ENCODE results near the gene NETO1. TPM values are rescaled to one million over a fixed set of nuclear protein-coding genes. Genes with fewer than 3 reads are reported as not detected.

Gene NETO1
- total RNA-seq, 1 donor: not detected

DNA sequence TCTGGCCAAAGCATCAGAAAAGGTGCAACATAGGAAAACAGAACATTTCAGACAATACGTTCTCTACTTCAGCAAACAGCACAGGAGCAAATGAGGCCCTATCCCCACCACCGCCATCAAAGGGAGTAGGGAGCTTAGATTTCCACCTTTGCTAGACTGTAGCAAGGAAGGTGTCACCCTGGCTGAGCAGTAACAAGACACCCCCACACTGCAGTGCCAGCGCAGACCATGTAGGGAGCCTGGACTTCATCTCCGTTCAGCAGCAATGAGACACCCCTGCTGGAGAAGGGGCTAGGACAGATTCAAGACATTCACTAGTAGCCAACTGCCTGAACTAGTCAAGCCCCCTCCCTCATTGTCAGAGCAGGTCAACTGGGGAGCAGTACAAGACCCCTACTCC lies 163.6 kb downstream of the NETO1 start:
- Histone ChIP-seq H3K4me1 (ENCODE audit: insufficient read depth, low read length) (no peaks in the 10 kb centered on the region), H3K9me3 (ENCODE audit: low read depth, low read length) (peaks cover 2% of the 10 kb centered on the region), H3K4me2 (ENCODE audit: insufficient read depth, low read length) (no peak overlapping the region), H3K27ac (ENCODE audit: low read depth, low read length) (no peak overlapping the region), H4K20me1 (ENCODE audit: insufficient read depth, low read length) (no peaks in the 10 kb centered on the region), H3K79me2 (ENCODE audit: insufficient read depth, low read length) (no peaks in the 10 kb centered on the region), H3K4me3 (ENCODE audit: insufficient read depth, low read length) (no peak overlapping the region), H3K36me3 (ENCODE audit: insufficient read depth, low read length) (no peaks in the 10 kb centered on the region), H2AFZ (ENCODE audit: low read length) (no peak overlapping the region), H3K27me3 (ENCODE audit: insufficient read depth, low read length) (no peaks in the 10 kb centered on the region)
- TF ChIP-seq, protein P1, sequence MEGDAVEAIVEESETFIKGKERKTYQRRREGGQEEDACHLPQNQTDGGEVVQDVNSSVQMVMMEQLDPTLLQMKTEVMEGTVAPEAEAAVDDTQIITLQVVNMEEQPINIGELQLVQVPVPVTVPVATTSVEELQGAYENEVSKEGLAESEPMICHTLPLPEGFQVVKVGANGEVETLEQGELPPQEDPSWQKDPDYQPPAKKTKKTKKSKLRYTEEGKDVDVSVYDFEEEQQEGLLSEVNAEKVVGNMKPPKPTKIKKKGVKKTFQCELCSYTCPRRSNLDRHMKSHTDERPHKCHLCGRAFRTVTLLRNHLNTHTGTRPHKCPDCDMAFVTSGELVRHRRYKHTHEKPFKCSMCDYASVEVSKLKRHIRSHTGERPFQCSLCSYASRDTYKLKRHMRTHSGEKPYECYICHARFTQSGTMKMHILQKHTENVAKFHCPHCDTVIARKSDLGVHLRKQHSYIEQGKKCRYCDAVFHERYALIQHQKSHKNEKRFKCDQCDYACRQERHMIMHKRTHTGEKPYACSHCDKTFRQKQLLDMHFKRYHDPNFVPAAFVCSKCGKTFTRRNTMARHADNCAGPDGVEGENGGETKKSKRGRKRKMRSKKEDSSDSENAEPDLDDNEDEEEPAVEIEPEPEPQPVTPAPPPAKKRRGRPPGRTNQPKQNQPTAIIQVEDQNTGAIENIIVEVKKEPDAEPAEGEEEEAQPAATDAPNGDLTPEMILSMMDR (IDR thresholded peaks at IDR 0.05; ENCODE audit: extremely low read depth, low read depth, low read length): no peak
- DNase-seq (ENCODE audit: insufficient read length, low spot score, missing footprints): no peak

DNA sequence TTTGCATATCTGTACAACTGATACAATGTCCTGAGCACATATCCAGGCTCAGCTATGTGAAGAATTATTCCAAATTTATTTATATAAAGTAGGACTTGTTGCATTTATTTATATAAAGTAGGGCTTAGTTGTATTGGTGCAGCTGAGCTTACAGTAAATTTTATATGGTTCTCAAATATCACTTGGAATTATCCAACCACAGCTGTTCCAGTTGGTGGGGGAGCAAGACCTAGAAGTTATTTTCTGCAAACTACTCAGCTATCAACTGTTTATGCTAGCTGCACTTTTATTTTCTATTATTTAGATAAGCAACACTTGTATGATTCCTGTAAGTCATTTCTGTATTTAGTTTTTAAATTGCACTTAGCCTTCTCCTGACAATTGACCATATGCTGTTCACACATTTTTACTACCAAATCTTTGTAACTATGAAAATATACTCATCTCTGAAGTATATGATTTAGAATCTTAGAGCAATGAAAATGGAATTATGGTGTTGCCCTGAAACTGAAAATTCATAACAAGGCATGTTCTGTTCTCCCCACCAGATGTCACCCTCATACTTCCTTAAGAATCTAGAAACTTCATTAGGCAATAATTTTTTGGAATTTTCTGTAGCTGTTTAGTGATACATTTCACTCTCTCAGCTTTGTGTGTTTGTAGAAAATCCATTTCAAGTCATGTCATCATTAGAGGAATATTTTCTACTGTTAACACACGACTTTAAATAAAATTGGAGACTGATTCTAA lies 166.7 kb downstream of the NETO1 start:
- Histone ChIP-seq H2AFZ (ENCODE audit: low read length) (no peak overlapping the region), H3K9me3 (ENCODE audit: low read depth, low read length) (peaks cover 2% of the 10 kb centered on the region), H3K27me3 (ENCODE audit: insufficient read depth, low read length) (no peaks in the 10 kb centered on the region), H4K20me1 (ENCODE audit: insufficient read depth, low read length) (no peaks in the 10 kb centered on the region), H3K4me2 (ENCODE audit: insufficient read depth, low read length) (no peak overlapping the region), H3K27ac (ENCODE audit: low read depth, low read length) (no peak overlapping the region), H3K79me2 (ENCODE audit: insufficient read depth, low read length) (no peaks in the 10 kb centered on the region), H3K4me1 (ENCODE audit: insufficient read depth, low read length) (no peaks in the 10 kb centered on the region), H3K36me3 (ENCODE audit: insufficient read depth, low read length) (no peaks in the 10 kb centered on the region), H3K4me3 (ENCODE audit: insufficient read depth, low read length) (no peak overlapping the region)
- TF ChIP-seq, protein P1 (IDR thresholded peaks at IDR 0.05; ENCODE audit: extremely low read depth, low read depth, low read length): peak; percentile 10
- DNase-seq (ENCODE audit: insufficient read length, low spot score, missing footprints): no peak

DNA sequence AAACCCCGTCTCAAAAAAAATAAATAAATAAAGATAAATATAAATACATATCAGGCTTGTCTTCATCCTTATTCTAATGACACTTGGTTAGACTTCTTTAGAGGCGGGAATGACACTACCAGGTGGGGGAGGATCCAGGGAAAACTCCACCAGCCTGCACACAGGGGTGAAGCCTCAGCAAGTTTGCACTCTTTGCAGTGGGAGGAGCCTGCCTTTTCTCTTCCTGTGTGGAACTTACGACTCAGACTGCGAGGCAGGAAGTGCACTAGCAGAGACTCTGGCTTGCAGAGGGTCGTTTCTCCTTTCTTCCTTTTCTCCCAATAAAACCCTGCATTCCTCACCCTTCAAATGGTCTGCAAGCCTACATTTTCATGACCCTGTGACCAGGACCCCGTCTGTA lies 170.1 kb downstream of the NETO1 start:
- H3K9me3 ChIP-seq (ENCODE audit: low read depth, low read length): no peaks in the 10 kb centered on the region
- H3K4me2 ChIP-seq (ENCODE audit: insufficient read depth, low read length): no peak overlapping the region
- H3K27ac ChIP-seq (ENCODE audit: low read depth, low read length): no peak overlapping the region
- no peaks in the 10 kb centered on the region for H4K20me1 ChIP-seq (ENCODE audit: insufficient read depth, low read length)
- no peak overlapping the region for H2AFZ ChIP-seq (ENCODE audit: low read length)
- no peak for DNase-seq (ENCODE audit: insufficient read length, low spot score, missing footprints)
- H3K27me3 ChIP-seq (ENCODE audit: insufficient read depth, low read length): no peaks in the 10 kb centered on the region
- H3K4me1 ChIP-seq (ENCODE audit: insufficient read depth, low read length): no peaks in the 10 kb centered on the region
- H3K4me3 ChIP-seq (ENCODE audit: insufficient read depth, low read length): no peak overlapping the region
- no peaks in the 10 kb centered on the region for H3K36me3 ChIP-seq (ENCODE audit: insufficient read depth, low read length)
- TF ChIP-seq, protein P1 (IDR thresholded peaks at IDR 0.05; ENCODE audit: extremely low read depth, low read depth, low read length): no peak
- H3K79me2 ChIP-seq (ENCODE audit: insufficient read depth, low read length): no peaks in the 10 kb centered on the region

DNA sequence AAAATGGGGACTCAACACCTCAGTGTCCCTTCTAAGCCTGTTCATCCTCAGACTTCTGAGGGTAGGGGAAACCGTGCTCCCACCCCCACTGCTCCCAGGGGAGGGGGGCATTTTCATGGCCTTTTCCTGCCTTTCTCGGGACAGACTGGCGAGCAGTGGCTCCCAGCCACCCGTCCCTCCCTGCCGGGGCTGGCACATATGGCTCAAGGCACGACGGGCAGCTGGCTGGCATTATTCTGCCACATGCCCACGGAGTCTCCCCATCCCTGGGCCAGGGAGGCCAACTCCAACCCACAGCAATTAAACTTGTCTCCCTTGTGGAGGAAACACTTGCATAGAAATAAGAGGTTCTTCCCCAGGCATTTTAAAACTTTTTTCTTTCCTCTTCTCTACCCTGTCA lies 175.2 kb downstream of the NETO1 start:
- no peaks in the 10 kb centered on the region for H4K20me1 ChIP-seq (ENCODE audit: insufficient read depth, low read length)
- H2AFZ ChIP-seq (ENCODE audit: low read length): no peak overlapping the region
- no peak overlapping the region for H3K4me3 ChIP-seq (ENCODE audit: insufficient read depth, low read length)
- H3K4me2 ChIP-seq (ENCODE audit: insufficient read depth, low read length): no peak overlapping the region
- TF ChIP-seq, protein P1 (IDR thresholded peaks at IDR 0.05; ENCODE audit: extremely low read depth, low read depth, low read length): no peak
- no peaks in the 10 kb centered on the region for H3K36me3 ChIP-seq (ENCODE audit: insufficient read depth, low read length)
- no peaks in the 10 kb centered on the region for H3K4me1 ChIP-seq (ENCODE audit: insufficient read depth, low read length)
- no peak overlapping the region for H3K27ac ChIP-seq (ENCODE audit: low read depth, low read length)
- H3K27me3 ChIP-seq (ENCODE audit: insufficient read depth, low read length): no peaks in the 10 kb centered on the region
- H3K9me3 ChIP-seq (ENCODE audit: low read depth, low read length): no peaks in the 10 kb centered on the region
- no peak for DNase-seq (ENCODE audit: insufficient read length, low spot score, missing footprints)
- H3K79me2 ChIP-seq (ENCODE audit: insufficient read depth, low read length): no peaks in the 10 kb centered on the region

Small RNA genes lying within 50 kb of the gene (small RNA-seq; reads per million reads assigned to genes)
- gene MIR548AV (not detected), gene RNA5SP460 (0.45 reads per million)

All from osteoblast (primary cell).